K562 (cell line): ENCODE results near the gene HYCC2. TPM values are rescaled to one million over a fixed set of nuclear protein-coding genes. Genes with fewer than 3 reads are reported as not detected.

ENCODE experiments used
- ATF1 ChIP-seq, 2 experiments: fragments of 450-650 bp in 1 of 2; IDR thresholded peaks; 2 replicates each; pipeline ENCODE4 v1.6.1; 2016; ENCODE audit warnings: missing compliant biosample characterization in 1 of 2, missing genetic modification characterization in 1 of 2
- ELF2 ChIP-seq: fragments of 250-450 bp; sonication (Bioruptor Pico); IDR thresholded peaks from 2 replicates; pipeline ENCODE4 v1.5.0; 2021; ENCODE audit warnings: mild to moderate bottlenecking
- GABPB1 ChIP-seq: sonication (generic); formaldehyde crosslinking; IDR thresholded peaks from 2 replicates; pipeline ENCODE4 v1.8.0; 2022; ENCODE audit warnings: mild to moderate bottlenecking, missing genetic modification reagents
- MYC ChIP-seq, 2 experiments: fragments of 250-450 bp in 1 of 2; sonication (Bioruptor Pico) in 1 of 2; IDR thresholded peaks; 2 replicates each; pipeline versions ENCODE4 v1.5.1 to v1.6.1; 2012 to 2021; ENCODE audit warnings: low read depth in 2 of 2, borderline replicate concordance in 1 of 2, improper control_type of control experiment in 1 of 2, low read length in 1 of 2, mild to moderate bottlenecking in 1 of 2, moderate library complexity in 1 of 2
- POLR2AphosphoS2 ChIP-seq: IDR thresholded peaks from 2 replicates; pipeline ENCODE4 v1.6.1; 2012; ENCODE audit warnings: low read length, improper control_type of control experiment
- POLR2H ChIP-seq: IDR thresholded peaks from 2 replicates; pipeline ENCODE4 v1.6.1; 2016; ENCODE audit warnings: missing genetic modification characterization, low read depth, mild to moderate bottlenecking, control low read depth, missing compliant biosample characterization, moderate library complexity
- RBBP5 ChIP-seq: fragments of 200-600 bp; sonication (generic); IDR thresholded peaks from 2 replicates; pipeline ENCODE4 v1.6.1; 2012; ENCODE audit warnings: borderline replicate concordance, mild to moderate bottlenecking, low read length, control low read depth, inconsistent platforms; ENCODE audit not compliant: insufficient read depth, poor library complexity, severe bottlenecking
- SAFB ChIP-seq: fragments of 200-400 bp; formaldehyde crosslinking; IDR thresholded peaks from 2 replicates; pipeline ENCODE4 v1.6.1; 2017; ENCODE audit warnings: low read depth, low read length, borderline replicate concordance
- ZFX ChIP-seq: sonication (generic); formaldehyde crosslinking; IDR thresholded peaks from 2 replicates; pipeline ENCODE4 v1.8.0; 2022; ENCODE audit warnings: mild to moderate bottlenecking, missing genetic modification reagents, moderate library complexity
- ZNF695 ChIP-seq: fragments of 450-650 bp; formaldehyde crosslinking; IDR thresholded peaks from 2 replicates; pipeline ENCODE4 v1.4.0; 2020; ENCODE audit warnings: mild to moderate bottlenecking, moderate library complexity
- ZNF717 ChIP-seq: fragments of 250-450 bp; sonication (Bioruptor Pico); IDR thresholded peaks from 2 replicates; pipeline ENCODE4 v1.5.0; 2021
- polyA plus RNA-seq, 8 experiments: library from polyadenylated mRNA; depleted of rRNA in 4 of 8; stranded (reverse) in 5 of 8; unstranded in 3 of 8; fragments of >200 nt; fragmentation: Nextera tagmentation in 2 of 8; fragmentation: Illumina TruSeq in 1 of 8; extraction: Ambion mirVana in 2 of 8; extraction: Trizol in 1 of 8; gene quantifications; 2 replicates each; pipeline versions ENCODE4 v1.2.1 to v1.2.3, GENCODE V29; 2011 to 2014; ENCODE audit warnings: inconsistent platforms in 1 of 8, missing spikeins in 1 of 8
- total RNA-seq, 7 experiments: library from RNA; depleted of rRNA in 6 of 7; stranded (reverse); fragments of >200 nt in 6 of 7; fragmentation: Illumina TruSeq in 2 of 7; extraction: Trizol in 2 of 7; gene quantifications; 2 replicates each; pipeline versions ENCODE4 v1.2.1 to v1.2.3, GENCODE V29; 2011 to 2021; ENCODE audit warnings: low replicate concordance in 1 of 7
- TF ChIP-seq, protein P1 (sequence below): sonication (generic); formaldehyde crosslinking; IDR thresholded peaks from 2 replicates; pipeline ENCODE4 v1.8.0; 2023; ENCODE audit warnings: mild to moderate bottlenecking, missing genetic modification reagents
- TF ChIP-seq, protein P2 (sequence below): sonication (generic); formaldehyde crosslinking; IDR thresholded peaks from 2 replicates; pipeline ENCODE4 v1.8.0; 2022; ENCODE audit warnings: mild to moderate bottlenecking, missing genetic modification reagents

Gene HYCC2
- total and polyA plus RNA-seq, 9 of the 15 experiments (the other 6 are each of a cell fraction or from before 2014, with no cell fraction given), result 5.4 to 20.0 (median 9.8) TPM

GRCh38 chr2:201116115-201116958, 44.9 kb upstream of the HYCC2 start, which contains the start of gene CFLAR (continued):
- TF ChIP-seq, protein P1, sequence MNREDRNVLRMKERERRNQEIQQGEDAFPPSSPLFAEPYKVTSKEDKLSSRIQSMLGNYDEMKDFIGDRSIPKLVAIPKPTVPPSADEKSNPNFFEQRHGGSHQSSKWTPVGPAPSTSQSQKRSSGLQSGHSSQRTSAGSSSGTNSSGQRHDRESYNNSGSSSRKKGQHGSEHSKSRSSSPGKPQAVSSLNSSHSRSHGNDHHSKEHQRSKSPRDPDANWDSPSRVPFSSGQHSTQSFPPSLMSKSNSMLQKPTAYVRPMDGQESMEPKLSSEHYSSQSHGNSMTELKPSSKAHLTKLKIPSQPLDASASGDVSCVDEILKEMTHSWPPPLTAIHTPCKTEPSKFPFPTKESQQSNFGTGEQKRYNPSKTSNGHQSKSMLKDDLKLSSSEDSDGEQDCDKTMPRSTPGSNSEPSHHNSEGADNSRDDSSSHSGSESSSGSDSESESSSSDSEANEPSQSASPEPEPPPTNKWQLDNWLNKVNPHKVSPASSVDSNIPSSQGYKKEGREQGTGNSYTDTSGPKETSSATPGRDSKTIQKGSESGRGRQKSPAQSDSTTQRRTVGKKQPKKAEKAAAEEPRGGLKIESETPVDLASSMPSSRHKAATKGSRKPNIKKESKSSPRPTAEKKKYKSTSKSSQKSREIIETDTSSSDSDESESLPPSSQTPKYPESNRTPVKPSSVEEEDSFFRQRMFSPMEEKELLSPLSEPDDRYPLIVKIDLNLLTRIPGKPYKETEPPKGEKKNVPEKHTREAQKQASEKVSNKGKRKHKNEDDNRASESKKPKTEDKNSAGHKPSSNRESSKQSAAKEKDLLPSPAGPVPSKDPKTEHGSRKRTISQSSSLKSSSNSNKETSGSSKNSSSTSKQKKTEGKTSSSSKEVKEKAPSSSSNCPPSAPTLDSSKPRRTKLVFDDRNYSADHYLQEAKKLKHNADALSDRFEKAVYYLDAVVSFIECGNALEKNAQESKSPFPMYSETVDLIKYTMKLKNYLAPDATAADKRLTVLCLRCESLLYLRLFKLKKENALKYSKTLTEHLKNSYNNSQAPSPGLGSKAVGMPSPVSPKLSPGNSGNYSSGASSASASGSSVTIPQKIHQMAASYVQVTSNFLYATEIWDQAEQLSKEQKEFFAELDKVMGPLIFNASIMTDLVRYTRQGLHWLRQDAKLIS, result peak; percentile 70; the same call in 1 of the 2 replicates
- TF ChIP-seq ATF1 (CRISPR knock-in tag; IDR thresholded peaks at IDR 0.05), result no peak
- TF ChIP-seq ATF1 (tag; IDR thresholded peaks at IDR 0.05), result 0 out of 2 replicates have a peak, but pooled peaks have one; percentile 31
- peak; percentile 86 for TF ChIP-seq POLR2H (tag)
- TF ChIP-seq ZNF717 (CRISPR knock-in tag), result 0 out of 2 replicates have a peak, but pooled peaks have one; percentile 42
- TF ChIP-seq RBBP5, result peak; percentile 53
- TF ChIP-seq POLR2AphosphoS2, result no peak
- peak; percentile 58; the same call in 1 of the 2 replicates for TF ChIP-seq ELF2 (CRISPR knock-in tag)
- 0 out of 2 replicates have a peak, but pooled peaks have one; percentile 32 for TF ChIP-seq SAFB
- TF ChIP-seq MYC (IDR thresholded peaks at IDR 0.05; ENCODE audit: low read depth, low read length), result peak; percentile 26; the same call in 1 of the 2 replicates
- no peak for TF ChIP-seq MYC (CRISPR knock-in tag; IDR thresholded peaks at IDR 0.05; ENCODE audit: borderline replicate concordance, low read depth)
- TF ChIP-seq GABPB1 (CRISPR knock-in tag), result peak; percentile 82
- TF ChIP-seq, protein P2, sequence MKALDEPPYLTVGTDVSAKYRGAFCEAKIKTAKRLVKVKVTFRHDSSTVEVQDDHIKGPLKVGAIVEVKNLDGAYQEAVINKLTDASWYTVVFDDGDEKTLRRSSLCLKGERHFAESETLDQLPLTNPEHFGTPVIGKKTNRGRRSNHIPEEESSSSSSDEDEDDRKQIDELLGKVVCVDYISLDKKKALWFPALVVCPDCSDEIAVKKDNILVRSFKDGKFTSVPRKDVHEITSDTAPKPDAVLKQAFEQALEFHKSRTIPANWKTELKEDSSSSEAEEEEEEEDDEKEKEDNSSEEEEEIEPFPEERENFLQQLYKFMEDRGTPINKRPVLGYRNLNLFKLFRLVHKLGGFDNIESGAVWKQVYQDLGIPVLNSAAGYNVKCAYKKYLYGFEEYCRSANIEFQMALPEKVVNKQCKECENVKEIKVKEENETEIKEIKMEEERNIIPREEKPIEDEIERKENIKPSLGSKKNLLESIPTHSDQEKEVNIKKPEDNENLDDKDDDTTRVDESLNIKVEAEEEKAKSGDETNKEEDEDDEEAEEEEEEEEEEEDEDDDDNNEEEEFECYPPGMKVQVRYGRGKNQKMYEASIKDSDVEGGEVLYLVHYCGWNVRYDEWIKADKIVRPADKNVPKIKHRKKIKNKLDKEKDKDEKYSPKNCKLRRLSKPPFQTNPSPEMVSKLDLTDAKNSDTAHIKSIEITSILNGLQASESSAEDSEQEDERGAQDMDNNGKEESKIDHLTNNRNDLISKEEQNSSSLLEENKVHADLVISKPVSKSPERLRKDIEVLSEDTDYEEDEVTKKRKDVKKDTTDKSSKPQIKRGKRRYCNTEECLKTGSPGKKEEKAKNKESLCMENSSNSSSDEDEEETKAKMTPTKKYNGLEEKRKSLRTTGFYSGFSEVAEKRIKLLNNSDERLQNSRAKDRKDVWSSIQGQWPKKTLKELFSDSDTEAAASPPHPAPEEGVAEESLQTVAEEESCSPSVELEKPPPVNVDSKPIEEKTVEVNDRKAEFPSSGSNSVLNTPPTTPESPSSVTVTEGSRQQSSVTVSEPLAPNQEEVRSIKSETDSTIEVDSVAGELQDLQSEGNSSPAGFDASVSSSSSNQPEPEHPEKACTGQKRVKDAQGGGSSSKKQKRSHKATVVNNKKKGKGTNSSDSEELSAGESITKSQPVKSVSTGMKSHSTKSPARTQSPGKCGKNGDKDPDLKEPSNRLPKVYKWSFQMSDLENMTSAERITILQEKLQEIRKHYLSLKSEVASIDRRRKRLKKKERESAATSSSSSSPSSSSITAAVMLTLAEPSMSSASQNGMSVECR, result peak; percentile 39; the same call in 1 of the 2 replicates
- peak; percentile 85 for TF ChIP-seq ZFX (CRISPR knock-in tag)
- TF ChIP-seq ZNF695 (CRISPR knock-in tag), result no peak
